Right ventricle myocardium inferior (tissue), 1 donor: Measurements from ENCODE around the gene CDKN1C. TPM values are rescaled to one million over a fixed set of nuclear protein-coding genes. Genes with fewer than 3 reads are reported as not detected.
"Not testable (repeated sequence)": the region's sequence is repeated elsewhere in the genome, so short reads cannot be mapped to it uniquely, and the experiment has no call there.

Experiments
- ATAC-seq: fragments of 200-7000 bp; cut with Tn5 transposase; one replicate; pipeline ENCODE4 v1.9.1; 2020; ENCODE audit warnings: mild to moderate bottlenecking, moderate library complexity
- DNase-seq: peaks from one replicate; pipeline ENCODE4 v3.0.0; 2021; ENCODE audit errors: missing footprints
- intact Hi-C: fragments of 100-400 bp; cut with DNase I; formaldehyde crosslinking; loops from one replicate; pipeline ENCODE4 v1.11.0; 2022
- total RNA-seq: library from RNA; stranded (reverse); fragmentation: NEBNext Ultra II Directional; extraction: Animal tissue kit (Norgen Biotek cat#: 25700); gene quantifications from one replicate; pipeline ENCODE4 v1.2.1, GENCODE V29; 2021
- donor health status: DM: no; HTN: yes; CAD: no; lungs with severe emphysema.

The CDKN1C gene
- total RNA-seq, 1 donor from 2014 or later, result 40.0 TPM

GRCh38 chr11:2911785-2912391 lies 26.3 kb upstream of the CDKN1C start:
- DNase-seq (no peak), ATAC-seq (no peak)

GRCh38 chr11:2911088-2911784 lies 25.7 kb upstream of the CDKN1C start:
- no peak for ATAC-seq
- intact Hi-C loops, result no loop called here
- DNase-seq, result no peak

More at GRCh38 chr11:2911785-2912391, 26.3 kb upstream of the CDKN1C start:
- intact Hi-C loops, result no loop called here

GRCh38 chr11:2910401-2910955 lies 24.9 kb upstream of the CDKN1C start:
- ATAC-seq, result no peak
- intact Hi-C loops, result no loop called here
- no peak for DNase-seq

- intact Hi-C loops, result no loop called here
- ATAC-seq (peak; percentile 22), DNase-seq (no peak)
Observed at GRCh38 chr11:2909133-2909902, 23.7 kb upstream of the CDKN1C start.

DNA sequence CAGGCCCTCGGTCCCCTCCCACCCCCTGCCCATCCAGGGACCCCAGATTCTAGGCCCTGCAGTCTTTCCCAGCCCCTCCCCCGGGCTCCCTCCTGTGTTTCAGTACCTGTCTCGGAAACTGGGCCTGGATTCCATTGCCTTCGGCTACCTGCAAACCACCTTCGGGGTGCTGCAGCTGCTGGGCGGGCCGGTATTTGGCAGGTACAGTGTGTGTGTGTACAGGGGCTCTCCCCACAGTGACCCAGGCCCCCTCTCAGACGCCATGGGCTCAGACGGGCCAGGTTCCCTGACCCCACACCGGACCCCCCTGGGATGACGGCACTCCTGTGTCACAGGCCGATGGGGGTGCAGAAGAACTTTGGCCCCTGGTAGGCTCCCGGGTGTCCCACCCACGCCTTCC lies 22.6 kb upstream of the CDKN1C start:
- intact Hi-C loops, result no loop called here

GRCh38 chr11:2905299-2905698 lies 19.7 kb upstream of the CDKN1C start:
- ATAC-seq, intact Hi-C loops, DNase-seq: not testable (repeated sequence)

More for the DNA sequence above, 22.6 kb upstream of the CDKN1C start:
- no peak for ATAC-seq
- no peak for DNase-seq

DNA sequence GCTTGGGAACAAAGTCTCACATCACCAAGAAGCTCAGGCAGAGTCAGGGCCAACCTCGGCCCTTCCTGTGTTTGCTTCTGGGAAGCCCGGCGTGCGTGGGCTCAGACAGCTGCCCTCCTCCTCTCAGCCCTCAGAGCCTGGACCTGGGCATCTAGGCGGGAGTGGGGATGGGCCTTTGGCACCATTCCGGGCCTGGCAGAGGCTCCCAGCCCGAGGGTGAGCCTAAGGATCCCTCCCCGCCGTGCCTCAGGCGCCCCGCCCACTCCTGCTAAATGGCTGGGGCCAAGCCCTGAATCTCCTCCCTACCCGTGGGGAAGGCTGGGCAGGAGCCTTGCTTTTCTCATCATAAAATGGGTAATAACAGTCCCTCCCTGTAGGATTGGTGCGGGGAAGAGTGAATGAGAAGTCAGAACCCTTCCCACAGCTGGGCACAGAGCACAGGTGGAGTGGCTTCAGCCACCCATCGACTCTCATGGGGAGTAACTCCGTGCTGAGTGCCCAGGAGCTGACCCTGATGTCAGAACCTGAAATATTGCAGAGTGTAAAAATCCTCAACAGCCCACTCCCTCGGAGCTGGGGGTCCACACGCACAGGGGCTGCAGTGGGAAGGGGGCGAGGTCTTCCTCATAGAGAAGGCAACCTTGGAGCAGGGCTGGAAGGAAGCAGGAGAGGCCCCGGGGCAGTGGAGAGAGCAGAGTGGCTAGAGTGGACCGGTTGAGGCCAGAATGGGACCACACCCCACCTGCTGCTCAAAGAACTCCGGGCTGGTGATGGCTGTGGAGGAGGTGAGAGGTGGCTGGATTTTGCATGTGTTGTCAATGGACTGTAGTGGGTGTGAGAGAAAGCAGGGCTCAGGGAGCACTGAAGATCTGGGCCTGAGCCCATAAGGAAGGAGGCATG lies 18.8 kb upstream of the CDKN1C start:
- DNase-seq, result no peak
- intact Hi-C loops, result no loop called here
- no peak for ATAC-seq

DNA sequence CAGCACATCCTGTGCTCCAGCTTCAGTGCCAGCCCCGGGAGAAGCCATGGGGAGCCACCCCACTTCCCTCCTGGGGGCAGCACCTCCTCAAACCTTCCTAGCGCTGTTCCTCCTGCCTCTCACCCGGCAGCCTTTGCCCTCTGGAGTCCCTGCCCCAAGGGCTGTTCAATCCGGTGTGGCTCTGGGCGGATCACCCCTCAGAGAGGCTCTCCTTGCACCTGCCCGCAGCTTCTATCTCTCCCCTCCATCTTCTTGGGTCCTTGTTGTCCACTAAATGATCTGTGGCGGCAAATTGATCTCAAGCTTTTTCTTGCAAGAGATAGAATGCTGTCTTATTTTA lies 18.1 kb upstream of the CDKN1C start:
- intact Hi-C loops, result no loop called here
- DNase-seq (no peak), ATAC-seq (no peak)

DNA sequence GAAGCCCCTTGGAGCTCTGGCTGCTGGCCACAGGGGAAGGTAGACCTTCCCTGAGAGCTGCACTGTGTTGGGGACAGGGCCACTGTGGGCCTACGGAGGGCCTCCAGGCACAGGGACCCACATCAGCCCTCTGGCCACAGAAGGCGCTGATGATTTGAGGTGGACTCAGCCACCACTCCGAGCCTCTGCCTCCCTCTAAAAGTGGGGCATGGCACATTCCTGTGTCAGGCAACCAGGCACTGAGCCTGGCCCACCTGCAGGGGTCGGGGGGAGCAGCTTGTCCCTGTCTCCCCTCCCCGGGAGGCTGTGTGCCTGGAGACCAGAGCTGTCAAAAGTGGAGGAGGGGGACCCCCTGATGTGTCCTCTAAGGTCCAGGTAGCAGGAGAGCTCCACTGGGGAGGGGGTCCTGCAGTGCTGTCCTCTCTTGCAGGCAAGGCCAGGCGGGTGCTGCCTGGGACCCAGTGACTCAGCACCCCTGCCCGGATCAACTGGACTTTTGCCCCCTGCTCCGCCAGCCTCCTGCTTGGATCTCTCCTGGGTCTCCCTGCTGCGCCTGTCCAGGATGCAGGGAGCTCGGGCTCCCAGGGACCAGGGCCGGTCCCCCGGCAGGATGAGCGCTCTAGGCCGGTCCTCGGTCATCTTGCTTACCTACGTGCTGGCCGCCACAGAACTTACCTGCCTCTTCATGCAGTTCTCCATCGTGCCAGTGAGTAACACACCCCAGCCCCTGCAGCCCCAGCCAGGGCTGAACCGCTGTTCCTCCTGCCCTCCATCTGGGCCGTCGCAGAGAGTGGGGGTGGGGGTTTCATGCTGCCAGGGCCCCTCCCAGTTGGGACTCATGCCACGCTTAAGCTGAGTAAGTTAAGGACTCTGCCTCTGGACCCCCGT lies 17.5 kb upstream of the CDKN1C start:
- DNase-seq (no peak), ATAC-seq (no peak)
- intact Hi-C loops, result no loop called here

DNA sequence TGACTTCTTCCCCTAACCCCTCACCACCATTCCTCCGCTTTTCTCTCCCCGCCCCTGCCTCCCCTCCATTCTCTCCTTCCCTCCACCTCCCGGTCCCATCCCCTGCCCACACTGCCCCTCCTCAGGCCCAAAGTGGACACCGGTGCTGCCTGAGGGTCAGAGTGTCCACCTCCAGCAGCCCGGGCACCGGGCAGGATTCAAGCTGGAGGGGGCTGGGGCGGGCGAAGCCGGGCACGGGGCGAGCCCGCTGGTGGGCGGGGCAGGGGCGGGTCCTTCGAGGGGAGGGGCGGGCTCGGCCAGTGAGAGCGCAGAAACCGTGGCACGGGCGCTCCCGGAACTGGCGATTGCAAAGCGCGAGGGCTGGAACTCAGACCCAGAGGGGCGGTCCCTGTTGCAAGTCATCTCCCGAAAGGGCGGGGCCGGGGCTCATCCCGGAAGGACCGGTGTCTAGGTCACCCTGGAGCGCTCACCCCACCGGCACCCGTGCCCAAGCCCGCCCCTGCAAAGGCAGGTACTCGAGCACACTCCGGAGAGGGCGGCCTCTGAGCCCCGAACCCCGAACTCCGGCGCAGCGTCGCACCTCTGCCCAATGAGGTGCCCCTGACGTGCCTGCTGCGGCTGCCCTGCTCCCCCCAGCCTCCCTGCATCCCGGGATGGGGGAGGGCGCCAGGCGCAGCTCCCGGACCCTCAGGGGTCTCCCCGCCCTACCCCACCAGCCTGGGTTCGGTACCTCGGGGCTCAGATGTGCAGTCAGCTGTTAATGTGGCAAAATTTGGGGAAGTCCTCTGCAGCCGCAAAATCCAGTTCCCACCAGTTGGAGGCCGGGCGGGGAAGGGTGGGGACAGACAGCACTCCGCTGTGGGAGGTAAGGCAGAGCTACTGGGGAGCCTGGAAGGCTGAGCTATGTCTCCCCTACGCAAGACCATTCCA lies 16.5 kb upstream of the CDKN1C start:
- intact Hi-C loops, result no loop called here
- peak; percentile 98 for DNase-seq
- ATAC-seq, result peak; percentile 92

- no peak for ATAC-seq
- no peak for DNase-seq
- intact Hi-C loops, result no loop called here
Observed at GRCh38 chr11:2901196-2901796, 15.7 kb upstream of the CDKN1C start.

GRCh38 chr11:2899080-2899783 lies 13.7 kb upstream of the CDKN1C start:
- intact Hi-C loops, result loop anchor here (10.0 kb wide), 2 partner anchors 594 to 704 kb away; partner anchors contain the start of genes C11orf21 and TSPAN32
- ATAC-seq (no peak), DNase-seq (no peak)

DNA sequence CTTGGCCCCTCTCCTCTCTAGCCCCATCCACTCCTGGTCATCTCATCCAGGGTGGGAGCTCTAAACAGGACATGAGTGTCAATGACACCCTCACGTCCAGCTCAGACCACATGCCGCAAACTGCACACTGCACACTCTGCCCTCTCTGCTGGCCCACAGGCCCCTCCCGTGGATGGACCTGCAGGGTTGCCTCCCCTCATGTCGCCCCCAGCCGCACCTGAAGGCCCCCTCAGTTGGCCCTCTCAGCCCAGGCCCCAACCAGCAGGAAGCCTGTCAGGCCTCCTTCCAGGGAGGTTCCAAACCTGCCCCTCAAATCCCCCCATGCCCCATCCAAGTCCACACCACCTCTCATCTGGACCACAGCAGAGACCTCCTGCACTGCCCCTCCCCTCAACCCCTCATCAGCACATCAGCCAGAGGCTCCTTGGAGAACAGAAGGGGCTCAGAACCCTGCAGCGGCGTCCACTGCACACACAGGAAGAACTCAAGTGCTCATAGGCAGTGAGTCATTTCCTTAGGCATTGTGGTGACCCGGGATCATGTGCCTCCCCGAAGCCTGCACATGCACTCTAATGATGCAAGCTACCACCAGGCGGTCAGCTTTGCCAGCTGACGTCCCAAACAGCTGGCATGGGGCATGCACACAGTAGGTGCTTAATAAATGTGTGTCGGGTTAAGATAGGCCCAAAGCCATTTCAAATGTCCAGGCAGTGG lies 12.9 kb upstream of the CDKN1C start:
- peak; percentile 27 for ATAC-seq
- no peak for DNase-seq
- intact Hi-C loops, result loop anchor here (10.0 kb wide), 2 partner anchors 594 to 704 kb away; partner anchors contain the start of genes C11orf21 and TSPAN32

DNA sequence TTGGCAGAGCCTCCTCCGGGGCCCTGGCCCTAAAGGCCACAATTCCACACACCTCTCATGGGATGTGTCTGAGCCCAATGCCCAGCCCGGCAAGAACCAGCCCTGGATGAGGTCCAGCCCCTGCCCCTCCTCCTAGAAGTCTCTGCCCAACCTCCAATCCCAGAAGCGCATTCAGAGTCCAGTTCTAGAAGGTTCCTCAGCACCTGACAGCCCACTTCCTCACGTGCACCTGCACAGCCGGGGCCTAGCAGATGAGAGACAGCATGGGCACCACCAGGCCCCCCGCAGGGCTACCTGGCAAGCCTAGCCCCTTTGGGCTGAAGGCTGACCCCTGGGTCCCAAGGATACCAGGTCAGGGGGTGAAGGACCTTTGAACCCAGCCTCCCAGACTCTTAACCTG lies 11.5 kb upstream of the CDKN1C start:
- DNase-seq, result peak; percentile 32
- ATAC-seq, result no peak
- intact Hi-C loops, result loop anchor here (10.0 kb wide), 2 partner anchors 592 to 702 kb away; partner anchors contain the start of genes C11orf21 and TSPAN32

- intact Hi-C loops, result loop anchor here (10.0 kb wide), 2 partner anchors 591 to 701 kb away; partner anchors contain the start of genes C11orf21 and TSPAN32
- peak; percentile 46 for DNase-seq
- ATAC-seq, result no peak
Observed at GRCh38 chr11:2896047-2896446, 10.5 kb upstream of the CDKN1C start.
